SU-DHL-6 (cell line): Measurements from ENCODE around the gene C16orf89.

Source experiments
- EZH2phosphoT487 ChIP-seq: fragments of 200-600 bp; sonication (generic), shearing (Covaris generic); conservative IDR thresholded peaks from 2 replicates; pipeline ENCODE4 v1.6.1; 2018; ENCODE audit warnings: mild to moderate bottlenecking, antibody characterized with exemption, low read length, moderate library complexity, mixed read lengths
- TF ChIP-seq, protein P1 (sequence below): fragments of 200-600 bp; sonication (generic); IDR thresholded peaks from one replicate; pipeline ENCODE4 v1.5.1; 2017; ENCODE audit warnings: antibody characterized with exemption, mild to moderate bottlenecking, low read length, moderate library complexity; ENCODE audit not compliant: insufficient read depth, poor library complexity, severe bottlenecking

- TF ChIP-seq, protein P1, sequence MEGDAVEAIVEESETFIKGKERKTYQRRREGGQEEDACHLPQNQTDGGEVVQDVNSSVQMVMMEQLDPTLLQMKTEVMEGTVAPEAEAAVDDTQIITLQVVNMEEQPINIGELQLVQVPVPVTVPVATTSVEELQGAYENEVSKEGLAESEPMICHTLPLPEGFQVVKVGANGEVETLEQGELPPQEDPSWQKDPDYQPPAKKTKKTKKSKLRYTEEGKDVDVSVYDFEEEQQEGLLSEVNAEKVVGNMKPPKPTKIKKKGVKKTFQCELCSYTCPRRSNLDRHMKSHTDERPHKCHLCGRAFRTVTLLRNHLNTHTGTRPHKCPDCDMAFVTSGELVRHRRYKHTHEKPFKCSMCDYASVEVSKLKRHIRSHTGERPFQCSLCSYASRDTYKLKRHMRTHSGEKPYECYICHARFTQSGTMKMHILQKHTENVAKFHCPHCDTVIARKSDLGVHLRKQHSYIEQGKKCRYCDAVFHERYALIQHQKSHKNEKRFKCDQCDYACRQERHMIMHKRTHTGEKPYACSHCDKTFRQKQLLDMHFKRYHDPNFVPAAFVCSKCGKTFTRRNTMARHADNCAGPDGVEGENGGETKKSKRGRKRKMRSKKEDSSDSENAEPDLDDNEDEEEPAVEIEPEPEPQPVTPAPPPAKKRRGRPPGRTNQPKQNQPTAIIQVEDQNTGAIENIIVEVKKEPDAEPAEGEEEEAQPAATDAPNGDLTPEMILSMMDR = no peak
- TF ChIP-seq EZH2phosphoT487 = no peak
Measured at GRCh38 chr16:5027575-5028235, 38.1 kb downstream of the C16orf89 start.
